Sigmoid colon (tissue), 7 donors: ENCODE measurements around the gene KCNJ5. TPM values are rescaled to one million over a fixed set of nuclear protein-coding genes. Genes with fewer than 3 reads are reported as not detected.

ENCODE experiments used
- DNase-seq: peaks from one replicate; pipeline ENCODE4 v3.0.0-alpha.2; 2019
- H3K27ac ChIP-seq, 4 donors: fragments of 200-600 bp; sonication (generic); one replicate each; pipeline ENCODE4 v1.5.1; 2016 to 2019; ENCODE audit warnings: mild to moderate bottlenecking in 1 of 4
- H3K27me3 ChIP-seq, 3 donors: fragments of 200-600 bp; sonication (generic); one replicate each; pipeline ENCODE4 v1.5.1; 2019; ENCODE audit warnings: mild to moderate bottlenecking in 1 of 3
- H3K36me3 ChIP-seq, 4 donors: fragments of 200-600 bp; sonication (generic); one replicate each; pipeline ENCODE4 v1.5.1; 2016 to 2019
- H3K4me1 ChIP-seq, 4 donors: fragments of 200-600 bp; sonication (generic); one replicate each; pipeline ENCODE4 v1.5.1; 2017 to 2019
- H3K4me3 ChIP-seq, 4 donors: fragments of 200-600 bp; sonication (generic); one replicate each; pipeline ENCODE4 v1.5.1; 2017 to 2019; ENCODE audit warnings: mild to moderate bottlenecking in 2 of 4, moderate library complexity in 1 of 4
- H3K9me3 ChIP-seq, 4 donors: fragments of 200-600 bp in 3 of 4; sonication (generic) in 3 of 4; one replicate each; pipeline versions ENCODE4 v1.5.1 to v1.6.1; 2013 to 2019
- CTCF ChIP-seq, 4 experiments: fragments of 450-650 bp in 3 of 4; fragments of 200-600 bp in 1 of 4; IDR thresholded peaks; one replicate each; pipeline ENCODE4 v1.5.1; 2016 to 2019; ENCODE audit warnings: antibody characterized with exemption in 4 of 4, mild to moderate bottlenecking in 3 of 4, moderate library complexity in 2 of 4
- EP300 ChIP-seq, 4 donors: sonication (generic); formaldehyde crosslinking; IDR thresholded peaks; one replicate each; pipeline ENCODE4 v1.6.1; 2017; ENCODE audit warnings: antibody characterized with exemption in 4 of 4
- POLR2A ChIP-seq, 2 donors: fragments of 450-650 bp; IDR thresholded peaks; one replicate each; pipeline ENCODE4 v1.6.1; 2016; ENCODE audit warnings: antibody characterized with exemption in 2 of 2, mild to moderate bottlenecking in 2 of 2, moderate library complexity in 2 of 2
- POLR2AphosphoS5 ChIP-seq, 4 donors: sonication (generic); formaldehyde crosslinking; IDR thresholded peaks; one replicate each; pipeline ENCODE4 v1.6.1; 2017; ENCODE audit warnings: antibody characterized with exemption in 4 of 4
- WGBS, 2 donors: extraction: QIAGEN DNeasy Blood & Tissue Kit; methylation state at CpG; one replicate each; pipeline ENCODE4 v1.1.7; 2013; 5-methylcytosine and 5-hydroxymethylcytosine counted together
- intact Hi-C: fragments of 100-400 bp; cut with DNase I; formaldehyde crosslinking; loops from one replicate; pipeline ENCODE4 v1.15.1; 2023
- polyA plus RNA-seq, 3 donors: library from polyadenylated mRNA; stranded (reverse); fragments of 200-250 nt; gene quantifications; one replicate each; pipeline ENCODE4 v1.2.3, GENCODE V29; 2013
- total RNA-seq, 4 donors: library from RNA; depleted of rRNA; stranded (reverse); fragments of >200 nt; gene quantifications; one replicate each; pipeline ENCODE4 v1.1.0, GENCODE V29; 2016
- donor health status: healthy with polysubstance abuse.
- donor health status: Bipolar disorder and iron deficiency.
- donor health status: healthy.

The KCNJ5 gene
- total and polyA plus RNA-seq, 7 donors: 0.58 to 4.7 (median 2.0) TPM; not detected in 1

- WGBS, 2 donors: 20 to 55% methylated on average over 6 of the region's 6 CpGs
- no peak overlapping the region for H3K4me3 ChIP-seq
- intact Hi-C loops: no loop called here
- peaks cover 8 to 20% (median 9%) of the 10 kb centered on the region in 3 donors for H3K27me3 ChIP-seq
- H3K4me1 ChIP-seq: peaks cover 0 to 19% (median 14%) of the 10 kb centered on the region in 4 donors
- H3K9me3 ChIP-seq: no peaks in the 10 kb centered on the region
- TF ChIP-seq CTCF (IDR thresholded peaks at IDR 0.05) (no peak), POLR2A (IDR thresholded peaks at IDR 0.05) (no peak), EP300 (IDR thresholded peaks at IDR 0.05) (no peak), POLR2AphosphoS5 (IDR thresholded peaks at IDR 0.05) (no peak)
- no peaks in the 10 kb centered on the region for H3K36me3 ChIP-seq
- no peak overlapping the region for H3K27ac ChIP-seq
- DNase-seq: peak; percentile 53
Observed at GRCh38 chr11:128894685-128895084, 3.5 kb downstream of the KCNJ5 start.

DNA sequence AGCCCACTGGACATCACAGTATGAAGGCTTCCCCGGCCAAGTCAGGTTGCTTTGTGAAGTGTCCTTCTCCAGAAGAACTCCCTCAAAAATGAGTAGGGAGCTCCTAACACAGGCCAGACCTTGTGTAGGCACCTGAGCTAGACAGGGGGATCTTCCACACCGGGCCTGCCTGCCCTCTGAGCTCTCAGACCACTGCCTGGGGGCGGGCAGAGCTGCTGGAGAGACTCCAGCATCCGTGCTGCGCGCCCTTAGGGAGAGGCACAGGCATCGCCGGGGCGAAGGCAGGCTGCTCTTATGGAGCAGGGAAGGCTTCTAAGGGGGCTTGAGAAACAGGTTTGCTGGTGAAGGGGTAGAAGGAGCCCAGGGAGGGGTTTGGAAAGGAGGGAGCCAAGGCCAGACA, 4.4 kb downstream of the KCNJ5 start:
- Histone ChIP-seq H3K27me3 (peaks cover 1 to 12% (median 4%) of the 10 kb centered on the region in 3 donors), H3K36me3 (no peaks in the 10 kb centered on the region), H3K4me1 (peaks cover 0 to 18% (median 9%) of the 10 kb centered on the region in 4 donors), H3K27ac (no peak overlapping the region), H3K4me3 (no peak overlapping the region), H3K9me3 (no peaks in the 10 kb centered on the region)
- WGBS, 2 donors: 92 to 93% methylated on average over 9 of the region's 9 CpGs
- DNase-seq: peak; percentile 45
- intact Hi-C loops: no loop called here
- no peak for TF ChIP-seq CTCF (IDR thresholded peaks at IDR 0.05)
- no peak for TF ChIP-seq EP300 (IDR thresholded peaks at IDR 0.05)
- no peak for TF ChIP-seq POLR2AphosphoS5 (IDR thresholded peaks at IDR 0.05)
- TF ChIP-seq POLR2A (IDR thresholded peaks at IDR 0.05): no peak

- peaks cover 0 to 10% (median 1%) of the 10 kb centered on the region in 4 donors for H3K4me1 ChIP-seq
- intact Hi-C loops: no loop called here
- peak; percentile 14 for DNase-seq
- no peaks in the 10 kb centered on the region for H3K36me3 ChIP-seq
- no peak for TF ChIP-seq CTCF (IDR thresholded peaks at IDR 0.05)
- TF ChIP-seq EP300 (IDR thresholded peaks at IDR 0.05): no peak
- TF ChIP-seq POLR2AphosphoS5 (IDR thresholded peaks at IDR 0.05): no peak
- TF ChIP-seq POLR2A (IDR thresholded peaks at IDR 0.05): no peak
- H3K9me3 ChIP-seq: no peaks in the 10 kb centered on the region
- peaks cover 0 to 4% (median 0%) of the 10 kb centered on the region in 3 donors for H3K27me3 ChIP-seq
- no peak overlapping the region for H3K4me3 ChIP-seq
- 23 to 49% methylated on average over 2 of the region's 2 CpGs for WGBS, 2 donors
- no peak overlapping the region for H3K27ac ChIP-seq
Observed at GRCh38 chr11:128896356-128896755, 5.2 kb downstream of the KCNJ5 start.

DNA sequence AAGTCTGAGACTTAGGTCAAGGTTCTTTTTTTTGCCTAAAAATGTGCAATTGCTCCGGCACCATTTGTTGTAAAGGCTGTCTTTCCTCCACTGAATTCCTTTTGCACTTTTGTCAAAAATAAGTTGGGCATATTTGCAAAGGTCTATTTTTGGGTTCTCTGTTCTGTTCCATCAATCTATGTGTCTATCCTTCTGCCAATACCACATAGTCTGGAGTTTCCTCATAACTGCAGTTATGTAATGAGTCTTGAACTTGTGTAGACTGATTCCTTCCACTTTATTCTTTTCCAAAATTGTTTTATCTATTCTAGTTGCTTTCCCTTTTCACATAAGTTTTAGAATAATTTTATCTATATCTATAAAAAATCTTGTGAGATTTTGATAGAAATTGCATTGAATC, 6.7 kb downstream of the KCNJ5 start:
- Histone ChIP-seq H3K4me3 (no peak overlapping the region), H3K4me1 (peaks cover 0 to 4% (median 0%) of the 10 kb centered on the region in 4 donors), H3K36me3 (no peaks in the 10 kb centered on the region), H3K27me3 (no peaks in the 10 kb centered on the region), H3K27ac (no peak overlapping the region), H3K9me3 (no peaks in the 10 kb centered on the region)
- 99 to 100% methylated on average over 1 of the region's 1 CpG for WGBS, 2 donors
- TF ChIP-seq POLR2A (IDR thresholded peaks at IDR 0.05): no peak
- intact Hi-C loops: no loop called here
- no peak for DNase-seq

DNA sequence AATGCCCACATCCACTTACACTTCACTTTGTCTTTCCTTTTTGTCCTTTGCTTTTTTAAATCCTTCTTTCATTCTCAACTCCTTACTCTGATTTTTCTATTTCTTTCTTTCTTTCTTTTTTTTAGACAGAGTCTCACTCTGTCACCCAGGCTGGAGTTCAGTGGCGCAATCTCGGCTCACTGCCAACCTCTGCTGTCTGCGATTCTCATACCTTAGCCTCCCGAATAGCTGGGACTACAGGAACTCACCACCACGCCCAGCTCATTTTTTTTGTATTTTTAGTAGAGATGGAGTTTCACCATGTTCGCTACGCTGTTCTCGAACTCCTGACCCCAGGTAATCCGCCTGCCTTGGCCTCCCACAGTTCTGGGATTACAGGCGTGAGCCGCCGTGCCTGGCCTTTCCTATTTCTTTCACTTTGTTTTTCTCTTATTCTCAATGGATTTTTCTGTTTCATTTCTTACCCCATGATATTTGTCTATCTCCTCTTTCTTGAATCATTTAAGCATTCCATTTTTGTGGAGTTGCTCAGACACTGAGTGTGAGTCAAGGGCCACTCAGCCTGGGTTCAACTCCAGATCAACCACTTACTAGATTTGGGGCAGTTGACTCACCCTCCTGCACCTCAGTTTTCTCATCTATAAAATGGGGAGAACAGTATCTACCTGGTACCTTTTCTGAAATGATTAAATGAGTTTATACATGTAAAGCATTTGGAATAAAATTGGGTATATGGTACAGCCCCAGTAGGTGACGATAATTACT, 7.6 kb downstream of the KCNJ5 start:
- no peaks in the 10 kb centered on the region for H3K27me3 ChIP-seq
- H3K4me1 ChIP-seq: peaks cover 0 to 4% (median 0%) of the 10 kb centered on the region in 4 donors
- no peaks in the 10 kb centered on the region for H3K9me3 ChIP-seq
- no peak for TF ChIP-seq POLR2A (IDR thresholded peaks at IDR 0.05)
- TF ChIP-seq CTCF (IDR thresholded peaks at IDR 0.05): no peak
- TF ChIP-seq EP300 (IDR thresholded peaks at IDR 0.05): no peak
- no peak for TF ChIP-seq POLR2AphosphoS5 (IDR thresholded peaks at IDR 0.05)
- no peak overlapping the region for H3K4me3 ChIP-seq
- no peak overlapping the region for H3K27ac ChIP-seq
- peak; percentile 22 for DNase-seq
- intact Hi-C loops: no loop called here
- WGBS, 2 donors: 91 to 94% methylated on average over 13 of the region's 13 CpGs
- H3K36me3 ChIP-seq: no peaks in the 10 kb centered on the region
